ENCODE results near the gene TNFRSF4.

The TNFRSF4 gene

DNA sequence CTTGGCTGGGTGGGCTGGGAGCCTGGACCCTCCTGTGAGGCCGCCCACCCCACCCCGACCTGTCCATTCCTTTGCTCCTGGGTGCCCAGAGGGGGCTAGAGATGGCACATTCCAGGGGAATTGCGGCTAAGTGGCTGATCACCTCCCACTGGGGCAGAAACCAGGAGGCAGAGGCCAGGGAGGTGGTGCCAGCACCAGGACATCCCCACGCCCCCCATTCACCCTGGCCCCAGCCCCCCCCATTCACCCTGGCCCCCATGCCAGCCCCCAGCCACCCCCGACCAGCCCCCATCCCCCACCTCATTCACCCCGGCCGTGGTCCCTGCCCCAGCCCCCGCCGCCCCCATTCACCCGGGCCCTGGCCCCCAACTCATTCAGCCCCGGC, 26.4 kb upstream of the TNFRSF4 start:
- H3K9ac ChIP-seq: no peak overlapping the region
- no peak overlapping the region for H3K4me2 ChIP-seq (ENCODE audit: low read length)
- no peak overlapping the region for H3K27ac ChIP-seq
- H3K27me3 ChIP-seq (ENCODE audit: control insufficient read depth, insufficient read depth, low read length): no peaks in the 10 kb centered on the region
- no peaks in the 10 kb centered on the region for H3K36me3 ChIP-seq (ENCODE audit: control insufficient read depth, insufficient read depth, low read length)
- no peaks in the 10 kb centered on the region for H3K9me3 ChIP-seq (ENCODE audit: control insufficient read depth, low read length)
- TF ChIP-seq, protein P1, sequence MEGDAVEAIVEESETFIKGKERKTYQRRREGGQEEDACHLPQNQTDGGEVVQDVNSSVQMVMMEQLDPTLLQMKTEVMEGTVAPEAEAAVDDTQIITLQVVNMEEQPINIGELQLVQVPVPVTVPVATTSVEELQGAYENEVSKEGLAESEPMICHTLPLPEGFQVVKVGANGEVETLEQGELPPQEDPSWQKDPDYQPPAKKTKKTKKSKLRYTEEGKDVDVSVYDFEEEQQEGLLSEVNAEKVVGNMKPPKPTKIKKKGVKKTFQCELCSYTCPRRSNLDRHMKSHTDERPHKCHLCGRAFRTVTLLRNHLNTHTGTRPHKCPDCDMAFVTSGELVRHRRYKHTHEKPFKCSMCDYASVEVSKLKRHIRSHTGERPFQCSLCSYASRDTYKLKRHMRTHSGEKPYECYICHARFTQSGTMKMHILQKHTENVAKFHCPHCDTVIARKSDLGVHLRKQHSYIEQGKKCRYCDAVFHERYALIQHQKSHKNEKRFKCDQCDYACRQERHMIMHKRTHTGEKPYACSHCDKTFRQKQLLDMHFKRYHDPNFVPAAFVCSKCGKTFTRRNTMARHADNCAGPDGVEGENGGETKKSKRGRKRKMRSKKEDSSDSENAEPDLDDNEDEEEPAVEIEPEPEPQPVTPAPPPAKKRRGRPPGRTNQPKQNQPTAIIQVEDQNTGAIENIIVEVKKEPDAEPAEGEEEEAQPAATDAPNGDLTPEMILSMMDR (IDR thresholded peaks at IDR 0.05): no peak
- no peaks in the 10 kb centered on the region for H3K4me1 ChIP-seq
- H3K79me2 ChIP-seq: no peaks in the 10 kb centered on the region
- H3K4me3 ChIP-seq (ENCODE audit: low read depth, low read length): no peak overlapping the region
- no peak overlapping the region for H2AFZ ChIP-seq

DNA sequence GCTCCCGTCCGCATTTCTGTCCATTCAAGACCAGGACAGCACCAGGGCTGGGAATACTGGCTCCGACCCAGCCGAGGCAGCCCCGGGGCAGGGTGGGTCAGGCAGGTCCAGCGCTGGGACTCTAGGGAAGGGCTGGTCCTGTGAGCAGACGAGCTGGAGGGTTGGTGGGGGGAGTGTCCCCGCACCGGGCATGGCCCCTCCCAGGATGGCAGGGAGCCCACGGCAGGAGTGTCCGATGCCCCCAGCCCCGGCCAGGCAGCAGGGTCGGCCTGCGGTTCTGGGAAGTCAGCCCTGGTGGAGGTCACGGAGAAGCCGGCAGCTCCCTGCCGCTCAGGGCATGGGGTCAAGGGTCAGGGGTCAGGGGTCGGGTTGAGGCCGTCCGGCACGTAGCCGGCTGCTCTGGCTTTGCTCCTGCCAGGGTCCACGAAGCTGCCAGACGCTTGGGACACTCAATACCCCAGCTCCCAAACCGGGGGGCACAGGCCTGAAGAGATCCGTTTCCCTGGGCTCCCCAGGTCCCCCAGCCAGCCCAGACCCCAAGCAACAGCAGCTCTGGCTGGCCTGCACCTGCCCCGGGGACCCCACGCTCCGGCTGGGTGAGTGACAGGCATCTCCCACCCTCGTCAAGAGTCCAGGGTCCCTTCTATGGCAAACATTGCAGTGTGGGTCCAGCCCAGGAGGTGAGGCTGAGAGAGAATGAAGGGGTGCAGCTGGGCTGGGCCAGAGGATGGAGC, 25.8 kb upstream of the TNFRSF4 start:
- H3K4me3 ChIP-seq (ENCODE audit: low read depth, low read length): no peak overlapping the region
- H3K9ac ChIP-seq: no peak overlapping the region
- no peak overlapping the region for H3K4me2 ChIP-seq (ENCODE audit: low read length)
- no peaks in the 10 kb centered on the region for H3K36me3 ChIP-seq (ENCODE audit: control insufficient read depth, insufficient read depth, low read length)
- H3K79me2 ChIP-seq: no peaks in the 10 kb centered on the region
- H3K27me3 ChIP-seq (ENCODE audit: control insufficient read depth, insufficient read depth, low read length): no peaks in the 10 kb centered on the region
- TF ChIP-seq, protein P1 (IDR thresholded peaks at IDR 0.05): no peak
- no peaks in the 10 kb centered on the region for H3K9me3 ChIP-seq (ENCODE audit: control insufficient read depth, low read length)
- H3K27ac ChIP-seq: no peak overlapping the region
- H2AFZ ChIP-seq: no peak overlapping the region
- H3K4me1 ChIP-seq: no peaks in the 10 kb centered on the region

DNA sequence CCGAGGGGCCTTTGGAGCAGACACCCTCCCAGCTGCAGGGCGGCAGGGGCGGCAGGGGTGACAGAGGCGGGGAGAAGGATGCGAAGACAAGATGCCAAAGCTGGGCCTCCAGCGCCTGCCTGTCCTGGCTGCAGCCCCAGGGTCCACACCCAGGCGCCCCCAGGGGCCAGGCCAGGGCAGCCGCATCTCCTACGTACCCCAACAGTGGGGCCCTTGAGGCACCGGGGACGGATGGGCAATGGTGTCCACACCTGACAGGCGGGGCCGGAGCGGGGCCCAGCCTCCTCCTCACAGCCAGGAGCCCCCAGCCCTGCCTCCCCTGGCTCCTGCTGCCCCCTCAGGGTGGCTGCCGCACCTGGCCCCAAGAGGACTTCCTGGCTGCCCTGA, 25.3 kb upstream of the TNFRSF4 start:
- Histone ChIP-seq H2AFZ (no peak overlapping the region), H3K27ac (no peak overlapping the region), H3K9me3 (ENCODE audit: control insufficient read depth, low read length) (no peaks in the 10 kb centered on the region), H3K27me3 (ENCODE audit: control insufficient read depth, insufficient read depth, low read length) (no peaks in the 10 kb centered on the region), H3K79me2 (no peaks in the 10 kb centered on the region), H3K36me3 (ENCODE audit: control insufficient read depth, insufficient read depth, low read length) (no peaks in the 10 kb centered on the region), H3K4me2 (ENCODE audit: low read length) (no peak overlapping the region), H3K4me1 (no peaks in the 10 kb centered on the region), H3K9ac (no peak overlapping the region), H3K4me3 (ENCODE audit: low read depth, low read length) (no peak overlapping the region)
- TF ChIP-seq, protein P1 (IDR thresholded peaks at IDR 0.05): no peak

DNA sequence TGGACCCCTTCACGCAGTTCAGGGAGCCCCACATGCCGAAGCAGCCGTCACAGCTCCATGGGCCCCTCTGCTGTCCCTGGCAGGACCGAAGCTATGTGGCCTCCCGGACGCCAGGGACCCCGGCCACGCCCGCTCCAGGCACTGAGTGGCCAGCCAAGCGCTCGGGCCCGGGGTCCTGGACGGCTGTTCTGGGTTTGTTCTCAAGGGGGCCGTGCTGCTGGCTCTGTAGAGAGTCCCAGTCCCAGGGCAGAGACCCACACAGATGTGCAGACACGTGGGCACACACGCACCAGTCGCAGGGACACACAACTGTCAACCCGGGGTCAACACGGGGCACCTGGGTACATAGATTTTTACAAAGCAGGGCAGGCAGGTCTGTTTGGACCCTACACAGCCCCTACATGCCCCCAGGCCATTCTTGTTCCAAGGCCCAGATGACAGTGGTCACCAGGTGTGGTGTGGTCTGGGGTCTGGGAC, 24.8 kb upstream of the TNFRSF4 start:
- no peak overlapping the region for H3K4me3 ChIP-seq (ENCODE audit: low read depth, low read length)
- no peaks in the 10 kb centered on the region for H3K9me3 ChIP-seq (ENCODE audit: control insufficient read depth, low read length)
- TF ChIP-seq, protein P1 (IDR thresholded peaks at IDR 0.05): no peak
- H2AFZ ChIP-seq: no peak overlapping the region
- no peak overlapping the region for H3K9ac ChIP-seq
- H3K27me3 ChIP-seq (ENCODE audit: control insufficient read depth, insufficient read depth, low read length): no peaks in the 10 kb centered on the region
- no peaks in the 10 kb centered on the region for H3K36me3 ChIP-seq (ENCODE audit: control insufficient read depth, insufficient read depth, low read length)
- H3K27ac ChIP-seq: no peak overlapping the region
- no peaks in the 10 kb centered on the region for H3K79me2 ChIP-seq
- no peak overlapping the region for H3K4me2 ChIP-seq (ENCODE audit: low read length)
- H3K4me1 ChIP-seq: no peaks in the 10 kb centered on the region
